ENCODE data around the gene ATP5MC3. TPM values are rescaled to one million over a fixed set of nuclear protein-coding genes. Genes with fewer than 3 reads are reported as not detected.
A peak's percentile ranks its signal among the peaks of the same experiment; 100 is the strongest.

Gene ATP5MC3
- total RNA-seq, 1 experiment from 2014 or later = 254 TPM

DNA sequence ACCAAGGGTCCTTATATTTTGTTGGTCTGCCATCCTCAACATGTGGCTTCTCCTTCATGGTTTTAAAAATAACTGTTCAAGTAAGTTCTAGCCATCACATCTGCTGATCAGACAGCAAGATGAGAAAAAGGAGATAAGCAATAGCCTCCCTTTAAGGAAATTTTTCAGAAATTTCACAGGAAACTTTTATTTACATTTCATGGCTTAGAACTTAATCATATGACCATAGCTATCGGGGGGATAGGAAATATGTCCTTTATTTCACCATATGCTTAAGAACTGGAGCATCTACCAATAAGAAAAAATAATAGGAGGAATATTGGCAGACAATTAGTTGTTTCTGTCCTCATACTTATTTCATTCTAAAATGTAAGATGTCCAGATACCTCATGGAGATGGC, 29.7 kb downstream of the ATP5MC3 start:
- DNase-seq (no peak), ATAC-seq (no peak)
- H3F3A ChIP-seq (ENCODE audit: low read length, unreplicated experiment) = peaks cover 6% of the 10 kb centered on the region
- intact Hi-C loops (cut with micrococcal nuclease) = loop anchor here (5.0 kb wide), 1 partner anchor 39 kb away; no protein-coding TSS in a partner anchor
- ChIA-PET POLR2A (ENCODE audit: unreplicated experiment) (interaction anchor here (0.6 kb wide), 2 partner anchors 16 to 17 kb away, joined by 4 to 5 read pairs; no protein-coding TSS in a partner anchor), CTCF (no interaction called here)
- peaks cover 7% of the 10 kb centered on the region; the same call in 1 of the 2 replicates for H3K36me3 ChIP-seq (ENCODE audit: low read depth, low read length)
- no peak overlapping the region for H3K9ac ChIP-seq (ENCODE audit: low read length)
- H3K4me3 ChIP-seq (ENCODE audit: low read length) = no peak overlapping the region
- no peaks in the 10 kb centered on the region for H3K27me3 ChIP-seq (ENCODE audit: low read length)
- no peaks in the 10 kb centered on the region for H3K9me3 ChIP-seq (ENCODE audit: low read length)
- TF ChIP-seq EZH2phosphoT487 (IDR thresholded peaks at IDR 0.05; ENCODE audit: borderline replicate concordance, low read length) (no peak), EZH2 (IDR thresholded peaks at IDR 0.05; ENCODE audit: low read length, unreplicated experiment) (no peak)
- TF ChIP-seq, protein P1, sequence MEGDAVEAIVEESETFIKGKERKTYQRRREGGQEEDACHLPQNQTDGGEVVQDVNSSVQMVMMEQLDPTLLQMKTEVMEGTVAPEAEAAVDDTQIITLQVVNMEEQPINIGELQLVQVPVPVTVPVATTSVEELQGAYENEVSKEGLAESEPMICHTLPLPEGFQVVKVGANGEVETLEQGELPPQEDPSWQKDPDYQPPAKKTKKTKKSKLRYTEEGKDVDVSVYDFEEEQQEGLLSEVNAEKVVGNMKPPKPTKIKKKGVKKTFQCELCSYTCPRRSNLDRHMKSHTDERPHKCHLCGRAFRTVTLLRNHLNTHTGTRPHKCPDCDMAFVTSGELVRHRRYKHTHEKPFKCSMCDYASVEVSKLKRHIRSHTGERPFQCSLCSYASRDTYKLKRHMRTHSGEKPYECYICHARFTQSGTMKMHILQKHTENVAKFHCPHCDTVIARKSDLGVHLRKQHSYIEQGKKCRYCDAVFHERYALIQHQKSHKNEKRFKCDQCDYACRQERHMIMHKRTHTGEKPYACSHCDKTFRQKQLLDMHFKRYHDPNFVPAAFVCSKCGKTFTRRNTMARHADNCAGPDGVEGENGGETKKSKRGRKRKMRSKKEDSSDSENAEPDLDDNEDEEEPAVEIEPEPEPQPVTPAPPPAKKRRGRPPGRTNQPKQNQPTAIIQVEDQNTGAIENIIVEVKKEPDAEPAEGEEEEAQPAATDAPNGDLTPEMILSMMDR (conservative IDR thresholded peaks at IDR 0.05; ENCODE audit: low read depth, low read length) = no peak
- peaks cover 77% of the 10 kb centered on the region for H3K79me2 ChIP-seq (ENCODE audit: low read length)
- H3K9me2 ChIP-seq (replicated peaks; ENCODE audit: low read length) = no peaks in the 10 kb centered on the region
- H3K27ac ChIP-seq (ENCODE audit: low read length) = peak overlapping the region; percentile 31; the same call in 1 of the 2 replicates
- H3K4me2 ChIP-seq (ENCODE audit: low read length) = peak overlapping the region; percentile 62
- H2AFZ ChIP-seq (ENCODE audit: low read length) = no peak overlapping the region
- H3K4me1 ChIP-seq (ENCODE audit: insufficient read depth, low read length) = peaks cover 37% of the 10 kb centered on the region
- no TSS peak for BruUV-seq (replicated peaks)
- H4K20me1 ChIP-seq (ENCODE audit: low read length) = peaks cover 14% of the 10 kb centered on the region; the same call in 1 of the 2 replicates

- H3F3A ChIP-seq (ENCODE audit: low read length, unreplicated experiment) = no peaks in the 10 kb centered on the region
- intact Hi-C loops (cut with micrococcal nuclease) = no loop called here
- no peaks in the 10 kb centered on the region for H3K9me3 ChIP-seq (ENCODE audit: low read length)
- peaks cover 69% of the 10 kb centered on the region for H3K79me2 ChIP-seq (ENCODE audit: low read length)
- no peak overlapping the region for H2AFZ ChIP-seq (ENCODE audit: low read length)
- H3K27me3 ChIP-seq (ENCODE audit: low read length) = no peaks in the 10 kb centered on the region
- H4K20me1 ChIP-seq (ENCODE audit: low read length) = peaks cover 13% of the 10 kb centered on the region; the same call in 1 of the 2 replicates
- peaks cover 7% of the 10 kb centered on the region; the same call in 1 of the 2 replicates for H3K36me3 ChIP-seq (ENCODE audit: low read depth, low read length)
- no peak overlapping the region for H3K9ac ChIP-seq (ENCODE audit: low read length)
- DNase-seq (peak; percentile 35), ATAC-seq (no peak)
- BruUV-seq (replicated peaks) = no TSS peak
- H3K4me1 ChIP-seq (ENCODE audit: insufficient read depth, low read length) = peaks cover 8% of the 10 kb centered on the region
- H3K4me3 ChIP-seq (ENCODE audit: low read length) = no peak overlapping the region
- no peak overlapping the region for H3K4me2 ChIP-seq (ENCODE audit: low read length)
- POLR2A ChIA-PET (ENCODE audit: unreplicated experiment) = no interaction called here
- H3K27ac ChIP-seq (ENCODE audit: low read length) = no peak overlapping the region
- CTCF ChIA-PET = no interaction called here
- no peaks in the 10 kb centered on the region for H3K9me2 ChIP-seq (replicated peaks; ENCODE audit: low read length)
- TF ChIP-seq, protein P1 (conservative IDR thresholded peaks at IDR 0.05; ENCODE audit: low read depth, low read length) = no peak
These were observed 34.3 kb downstream of the ATP5MC3 start for GRCh38 chr2:175147186-175147585.

- ChIA-PET CTCF (no interaction called here), POLR2A (ENCODE audit: unreplicated experiment) (no interaction called here)
- Histone ChIP-seq H3F3A (ENCODE audit: low read length, unreplicated experiment) (no peaks in the 10 kb centered on the region), H3K4me1 (ENCODE audit: insufficient read depth, low read length) (no peaks in the 10 kb centered on the region; the same call in 1 of the 2 replicates), H3K4me3 (ENCODE audit: low read length) (no peak overlapping the region), H4K20me1 (ENCODE audit: low read length) (0 out of 2 replicates have a peak, but pooled peaks cover 4% of the 10 kb centered on the region), H3K79me2 (ENCODE audit: low read length) (peaks cover 40% of the 10 kb centered on the region), H3K4me2 (ENCODE audit: low read length) (no peak overlapping the region), H3K9me3 (ENCODE audit: low read length) (no peaks in the 10 kb centered on the region), H3K9ac (ENCODE audit: low read length) (no peak overlapping the region), H2AFZ (ENCODE audit: low read length) (no peak overlapping the region), H3K27ac (ENCODE audit: low read length) (no peak overlapping the region), H3K27me3 (ENCODE audit: low read length) (no peaks in the 10 kb centered on the region), H3K9me2 (replicated peaks; ENCODE audit: low read length) (no peaks in the 10 kb centered on the region), H3K36me3 (ENCODE audit: low read depth, low read length) (no peaks in the 10 kb centered on the region; the same call in 1 of the 2 replicates)
- BruUV-seq (replicated peaks) = no TSS peak
- intact Hi-C loops (cut with micrococcal nuclease) = no loop called here
- ATAC-seq (no peak), DNase-seq (no peak)
- TF ChIP-seq EZH2phosphoT487 (IDR thresholded peaks at IDR 0.05; ENCODE audit: borderline replicate concordance, low read length) (no peak), EZH2 (IDR thresholded peaks at IDR 0.05; ENCODE audit: low read length, unreplicated experiment) (no peak)
- TF ChIP-seq, protein P1 (conservative IDR thresholded peaks at IDR 0.05; ENCODE audit: low read depth, low read length) = no peak
These were observed 37.8 kb downstream of the ATP5MC3 start for GRCh38 chr2:175143678-175144077.

Data from PC-3 (cell line).